Stimulated activated CD4-positive, alpha-beta T cell treated with anti-CD3 and anti-CD28 coated beads, TNF-alpha, amount 100 ng/mL, for 1 hour (primary cell): ENCODE results near the gene FRMD4A.
"Not testable (repeated sequence)": the region's sequence is repeated elsewhere in the genome, so short reads cannot be mapped to it uniquely, and the experiment has no call there.

Experiments used
- DNase-seq, 3 donors: peaks; one replicate each; pipeline ENCODE4 v3.0.0-alpha.2; 2020; ENCODE audit warnings: low read depth in 3 of 3, low spot score in 1 of 3

Gene FRMD4A

GRCh38 chr10:14241196-14241595 is 89.5 kb downstream of the FRMD4A start:
- DNase-seq, result no peak

DNA sequence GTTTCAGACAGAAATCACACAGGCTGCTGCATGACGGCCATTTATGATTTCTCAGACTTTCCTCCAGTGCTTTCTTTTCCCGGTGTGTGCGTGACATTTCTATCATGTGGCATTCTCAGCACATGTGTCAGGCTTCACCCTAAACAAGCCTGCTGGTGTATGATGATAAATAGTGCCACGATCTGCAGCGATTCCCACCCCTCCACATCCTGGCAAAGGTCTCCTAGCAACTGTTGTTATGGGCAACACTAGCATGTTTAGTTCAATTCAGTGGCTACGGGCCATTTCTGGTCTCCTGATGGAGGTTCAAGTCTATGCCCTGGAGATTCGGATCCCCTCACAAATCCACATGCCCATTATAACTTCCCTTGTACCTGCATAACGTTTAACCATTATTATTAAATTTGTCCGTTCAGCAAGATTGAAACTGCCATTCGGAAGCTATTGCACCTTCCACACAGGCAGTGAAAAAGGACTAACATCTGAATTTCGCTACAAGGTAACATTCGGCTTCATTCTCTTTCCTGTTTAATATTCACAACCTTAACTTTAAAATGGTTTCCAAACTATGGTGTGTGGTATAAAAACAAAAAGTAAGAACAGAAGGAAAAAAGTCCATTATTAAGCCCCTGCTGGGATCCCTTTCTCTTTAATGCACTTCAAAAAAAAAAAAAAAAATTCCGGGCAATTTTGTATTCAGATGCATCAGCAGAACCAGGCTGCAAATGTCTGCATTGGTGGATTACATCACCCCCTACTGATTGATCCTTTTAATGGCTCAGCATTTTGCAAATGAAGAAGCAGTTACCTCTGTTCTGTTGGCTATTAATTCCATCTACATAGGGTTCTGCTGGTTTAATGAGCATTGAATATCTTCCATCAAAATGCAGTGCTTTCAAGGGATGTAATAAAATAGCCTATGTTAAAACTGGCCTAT is 90.2 kb downstream of the FRMD4A start:
- DNase-seq, result no peak

DNA sequence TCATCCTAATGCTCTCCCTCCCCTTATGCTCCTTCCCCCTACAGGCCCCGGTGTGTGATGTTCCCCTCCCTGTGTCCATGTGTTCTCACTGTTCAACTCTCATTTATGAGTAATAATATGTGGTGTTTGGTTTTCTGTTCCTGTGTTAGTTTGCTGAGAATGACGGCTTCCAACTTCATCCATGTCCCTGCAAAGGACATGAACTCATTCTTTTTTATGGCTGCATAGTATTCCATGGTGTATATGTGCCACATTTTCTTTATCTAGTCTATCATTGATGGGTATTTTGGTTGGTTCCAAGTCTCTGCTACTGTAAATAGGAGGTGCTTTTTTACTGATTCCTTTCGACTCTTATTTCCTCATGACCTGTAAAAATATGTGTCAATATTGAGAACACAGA is 92.1 kb downstream of the FRMD4A start:
- not testable (repeated sequence) for DNase-seq

GRCh38 chr10:14236341-14236740 is 94.4 kb downstream of the FRMD4A start:
- DNase-seq, result no peak

DNA sequence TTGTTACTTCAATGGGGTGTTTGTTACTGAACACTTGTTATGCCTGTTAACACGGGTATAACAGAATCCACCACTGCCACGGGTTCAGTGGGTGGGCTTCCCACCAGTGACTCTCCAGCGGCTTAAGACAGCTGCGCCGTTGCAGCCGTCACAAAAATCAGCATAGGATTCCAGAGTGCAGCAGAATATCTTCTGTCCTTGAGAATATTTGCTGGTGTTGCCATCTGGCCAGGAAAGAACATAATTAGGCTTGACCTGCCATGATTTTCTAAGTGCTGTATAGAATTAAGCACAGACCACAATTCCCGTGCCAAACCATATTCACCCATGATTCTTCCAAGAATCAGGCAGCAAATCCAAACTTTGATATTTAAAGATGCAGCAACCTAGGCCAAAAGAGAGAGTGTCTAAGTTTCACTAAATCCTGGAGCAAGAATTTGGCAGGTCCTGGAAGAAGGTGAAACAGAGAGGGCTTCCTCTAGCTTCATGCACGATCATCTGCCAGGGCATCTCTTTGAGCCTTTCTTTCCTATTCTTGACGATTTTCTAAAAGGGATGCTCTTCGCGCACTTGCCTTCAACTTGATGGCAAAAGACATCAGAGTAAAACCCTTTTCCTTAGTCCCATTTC is 95.0 kb downstream of the FRMD4A start:
- no peak for DNase-seq

DNA sequence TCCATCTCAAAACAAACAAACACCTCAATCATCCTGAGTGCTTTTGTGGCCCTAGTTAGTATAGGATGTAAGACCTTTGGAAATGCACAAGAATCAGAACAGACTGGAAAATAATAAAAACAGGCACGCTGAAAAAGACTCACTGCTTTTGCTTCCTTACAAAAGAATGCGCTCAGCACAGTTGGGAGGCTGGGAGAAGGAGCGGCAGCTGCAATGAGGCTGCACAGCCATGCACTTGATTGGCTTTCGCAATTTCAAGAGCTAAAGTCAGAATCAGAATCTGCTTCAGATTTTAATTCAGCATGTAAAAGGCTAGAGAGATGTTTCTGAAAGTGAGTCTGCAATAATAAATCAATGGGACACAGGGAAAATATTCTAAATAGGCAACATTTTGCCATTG is 97.2 kb downstream of the FRMD4A start:
- no peak for DNase-seq

GRCh38 chr10:14228798-14229197 is 101.9 kb downstream of the FRMD4A start:
- DNase-seq, result not testable (repeated sequence)

GRCh38 chr10:14225379-14225778 is 105.3 kb downstream of the FRMD4A start:
- no peak for DNase-seq

- no peak for DNase-seq
Observed at GRCh38 chr10:14220026-14220425, 110.7 kb downstream of the FRMD4A start.

- no peak for DNase-seq
Observed at GRCh38 chr10:14219411-14219810, 111.3 kb downstream of the FRMD4A start.

DNA sequence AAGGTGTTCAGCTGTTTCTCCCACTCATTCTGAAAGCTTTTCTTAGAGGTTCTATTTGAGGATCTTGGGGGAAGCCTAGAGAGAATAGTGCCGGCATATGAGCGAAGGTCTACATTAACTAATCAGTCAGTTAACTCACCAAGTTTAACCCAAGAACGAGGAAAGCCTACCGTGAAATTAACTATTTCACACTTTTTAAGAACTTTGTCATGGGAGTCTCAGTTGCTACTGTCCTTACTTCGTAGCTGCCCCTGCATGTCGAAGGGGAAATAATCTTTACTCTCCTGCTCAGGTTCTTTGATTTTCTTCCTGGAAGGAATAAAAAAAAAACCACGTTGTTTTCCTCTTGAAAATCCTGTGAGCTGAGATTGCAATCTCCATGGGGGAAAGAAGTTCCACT is 115.1 kb downstream of the FRMD4A start:
- DNase-seq, result no peak

- not testable (repeated sequence) for DNase-seq
Observed at GRCh38 chr10:14213703-14214102, 117.0 kb downstream of the FRMD4A start.

DNA sequence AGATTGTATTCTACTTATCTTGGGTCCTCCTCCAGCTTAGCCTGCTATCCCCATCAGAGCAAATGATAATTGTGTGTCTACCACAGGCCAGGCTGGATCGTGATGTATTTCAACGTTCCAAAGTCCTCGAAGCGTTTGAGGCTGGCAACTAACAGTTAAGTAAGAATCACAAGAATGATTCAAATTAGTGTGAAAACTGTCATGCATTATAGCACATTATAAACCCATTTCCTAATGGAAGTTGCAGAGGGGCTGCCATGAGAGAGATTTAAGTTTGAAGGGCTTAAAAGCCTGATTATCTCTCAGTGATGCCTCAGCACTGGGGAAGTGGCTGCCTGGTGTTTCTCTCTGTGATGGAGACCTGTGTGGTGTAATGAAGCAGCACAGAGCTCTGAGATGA is 119.1 kb downstream of the FRMD4A start:
- DNase-seq, result no peak

GRCh38 chr10:14208231-14208630 is 122.5 kb downstream of the FRMD4A start:
- no peak for DNase-seq

DNA sequence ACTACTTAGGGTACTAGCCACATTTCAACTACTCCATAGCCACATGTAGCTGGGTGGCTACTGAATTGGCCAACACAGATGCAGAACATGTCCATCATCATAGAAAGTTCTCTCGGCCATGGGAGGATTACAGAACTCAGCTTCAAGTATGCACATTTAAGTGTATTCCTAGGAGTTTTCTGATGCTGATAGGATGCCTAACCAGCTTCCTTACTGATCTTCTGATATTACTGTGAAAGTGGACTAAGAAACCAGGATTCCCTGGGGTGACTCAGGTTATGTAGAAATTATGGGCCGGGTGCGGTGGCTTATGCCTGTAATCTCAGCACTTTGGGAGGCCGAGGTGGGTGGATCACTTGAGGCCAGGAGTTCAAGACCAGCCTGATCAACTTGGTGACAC is 125.5 kb downstream of the FRMD4A start:
- no peak for DNase-seq

- no peak for DNase-seq
Observed at GRCh38 chr10:14200698-14201544, 129.8 kb downstream of the FRMD4A start.

DNA sequence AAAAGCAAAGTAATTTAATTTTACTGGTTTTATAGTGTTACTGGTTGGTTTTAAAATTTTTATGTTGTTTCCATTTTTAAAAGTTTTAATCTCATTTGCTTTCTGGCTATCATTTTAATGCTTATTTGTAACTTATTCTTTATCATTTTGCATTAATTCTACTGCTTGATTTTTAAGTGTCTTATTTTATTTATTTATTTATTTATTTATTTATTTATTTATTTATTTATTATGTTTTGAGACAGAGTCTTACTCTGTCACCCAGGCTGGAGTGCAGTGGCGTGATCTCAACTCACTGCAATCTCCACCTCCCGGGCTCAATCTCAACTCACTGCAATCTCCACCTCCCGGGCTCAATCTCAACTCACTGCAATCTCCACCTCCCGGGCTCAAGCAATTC is 131.6 kb downstream of the FRMD4A start:
- DNase-seq, result not testable (repeated sequence)

- no peak for DNase-seq
Observed at GRCh38 chr10:14198078-14198477, 132.6 kb downstream of the FRMD4A start.

DNA sequence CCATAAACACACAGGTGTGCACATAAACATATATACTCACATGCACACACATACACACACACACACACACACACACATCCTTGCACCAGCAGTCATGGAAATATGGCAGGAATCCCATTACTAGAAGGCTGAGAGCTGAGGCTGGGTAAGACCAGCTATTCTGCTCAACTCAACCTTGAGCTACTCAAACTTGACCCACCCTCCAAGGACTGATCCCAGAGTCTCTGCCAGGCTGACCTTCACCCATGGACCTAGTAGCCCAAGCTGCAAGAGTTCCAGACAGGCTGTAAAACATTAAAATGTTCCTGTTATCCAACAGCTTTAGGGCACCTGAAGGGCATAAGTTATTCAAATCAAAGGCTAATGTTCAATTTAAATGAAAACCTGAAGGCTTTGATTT is 134.6 kb downstream of the FRMD4A start:
- DNase-seq, result no peak

- no peak for DNase-seq
Observed at GRCh38 chr10:14195433-14195832, 135.3 kb downstream of the FRMD4A start.

DNA sequence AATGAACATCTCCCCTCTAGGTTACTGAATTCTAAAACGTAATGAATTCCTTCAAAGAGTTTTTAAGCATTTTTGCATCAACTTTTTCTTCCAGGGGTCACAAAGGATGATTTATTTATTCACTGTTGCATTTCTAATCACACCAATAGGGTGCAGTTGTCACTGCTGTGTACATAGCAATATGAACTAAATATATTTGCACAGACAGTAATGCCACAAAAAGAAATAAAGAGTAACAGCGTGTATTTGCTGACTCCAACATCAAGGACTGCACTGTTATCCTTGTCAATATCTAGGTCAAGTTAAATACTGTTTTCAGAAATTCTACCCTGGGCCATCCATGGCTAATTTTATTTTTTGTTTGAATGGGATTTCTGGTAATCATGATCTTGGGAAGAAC is 138.0 kb downstream of the FRMD4A start:
- no peak for DNase-seq

DNA sequence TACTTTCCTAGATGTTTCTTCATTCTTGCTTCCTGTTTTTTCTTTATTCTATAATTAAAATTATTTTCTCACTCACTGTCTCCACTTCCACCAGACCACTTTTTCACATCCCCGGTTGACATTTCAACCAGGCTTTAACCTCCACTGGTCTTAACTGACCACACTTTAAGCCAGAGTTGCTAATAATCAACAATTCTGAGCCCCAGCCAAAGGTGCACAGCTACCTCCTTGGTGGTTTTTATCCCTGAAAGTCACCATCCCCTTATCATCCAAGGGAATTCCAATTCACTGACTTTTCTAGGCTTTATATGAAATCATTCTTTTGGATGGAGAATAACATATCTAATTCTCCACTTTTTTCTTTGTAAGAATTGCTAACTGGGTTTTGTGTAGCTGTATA is 138.9 kb downstream of the FRMD4A start:
- DNase-seq, result no peak
